MV-4-11 (cell line): ENCODE data around the gene NUF2.
A peak's percentile ranks its signal among the peaks of the same experiment; 100 is the strongest.
"Not testable (repeated sequence)": the region's sequence is repeated elsewhere in the genome, so short reads cannot be mapped to it uniquely, and the experiment has no call there.

Experiments
- DNase-seq: peaks from one replicate; lab custom pipeline; 2025; lab: John Stamatoyannopoulos, UW

The NUF2 gene

GRCh38 chr1:163335216-163335615, 13.5 kb downstream of the NUF2 start:
- DNase-seq: no peak

GRCh38 chr1:163337631-163338030, 15.9 kb downstream of the NUF2 start:
- DNase-seq: no peak

DNA sequence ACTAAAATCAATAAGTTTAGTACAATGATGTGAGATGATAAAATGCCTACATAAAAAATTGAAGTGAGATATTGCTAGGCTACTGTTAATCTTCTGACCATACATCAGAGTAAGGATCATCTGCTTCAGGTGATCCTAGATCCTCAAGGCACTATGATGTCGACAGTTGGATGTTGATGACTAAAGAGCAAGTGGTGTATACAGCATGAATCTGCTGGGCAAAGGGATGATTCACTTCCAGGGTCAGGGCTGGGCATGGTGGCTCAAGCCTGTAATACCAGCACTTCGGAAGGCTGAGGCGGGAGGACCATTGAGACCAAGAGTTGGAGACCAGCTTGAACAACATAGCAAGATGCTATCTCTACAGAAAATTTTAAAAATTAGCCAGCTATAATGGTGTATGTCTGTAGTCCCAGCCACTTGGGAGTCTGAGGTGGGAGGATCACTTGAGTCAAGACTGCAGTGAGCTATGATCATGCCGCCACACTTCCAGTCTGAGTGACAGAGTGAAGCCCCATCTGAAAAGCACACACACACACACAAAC, 24.6 kb downstream of the NUF2 start:
- DNase-seq: no peak

GRCh38 chr1:163347106-163347505, 25.4 kb downstream of the NUF2 start:
- no peak for DNase-seq

DNA sequence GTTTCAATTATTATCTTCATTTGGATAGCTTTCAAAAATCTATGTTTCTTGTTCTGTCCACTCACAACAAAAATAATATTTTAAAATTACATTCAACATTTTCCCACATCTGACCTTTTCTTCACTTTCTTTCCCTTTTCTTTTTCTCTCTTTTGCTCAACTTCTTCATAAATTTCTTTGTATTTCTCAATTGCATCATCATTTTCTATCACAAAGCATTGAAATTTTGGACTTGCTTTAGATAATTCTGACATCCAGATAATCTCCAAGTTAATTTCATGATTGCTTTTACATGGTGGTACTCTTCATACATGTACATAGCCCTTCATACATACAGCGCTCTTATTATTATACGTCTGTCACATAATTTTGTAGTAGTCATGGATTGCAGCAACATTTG, 30.2 kb downstream of the NUF2 start:
- no peak for DNase-seq

- no peak for DNase-seq
Observed at GRCh38 chr1:163357378-163357777, 35.6 kb downstream of the NUF2 start.

DNA sequence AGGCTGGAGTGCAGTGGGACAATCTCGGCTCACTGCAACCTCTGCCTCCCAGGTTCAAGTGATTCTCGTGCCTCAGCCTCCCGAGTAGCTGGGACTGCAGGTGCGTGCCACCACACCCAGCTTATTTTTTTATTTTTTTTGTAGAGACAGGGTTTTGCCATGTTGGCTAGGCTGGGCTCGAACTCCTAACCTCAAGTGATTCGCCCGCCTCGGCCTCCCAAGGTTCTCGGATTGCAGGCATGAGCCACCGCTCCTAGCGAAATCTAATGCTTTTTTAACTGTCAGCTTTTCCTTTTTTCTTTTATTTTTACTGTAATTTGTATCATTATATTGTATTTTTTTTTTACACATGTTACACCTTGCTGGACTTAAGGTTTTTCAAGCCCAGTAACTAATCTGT, 36.4 kb downstream of the NUF2 start:
- DNase-seq: not testable (repeated sequence)

- peak; percentile 18 for DNase-seq
Observed at GRCh38 chr1:163361123-163361934, 39.6 kb downstream of the NUF2 start.

GRCh38 chr1:163365186-163365585, 43.4 kb downstream of the NUF2 start:
- no peak for DNase-seq

- DNase-seq: no peak
Observed at GRCh38 chr1:163366555-163366954, 44.8 kb downstream of the NUF2 start.

GRCh38 chr1:163367721-163368120, 46.0 kb downstream of the NUF2 start:
- no peak for DNase-seq

- no peak for DNase-seq
Observed at GRCh38 chr1:163372576-163372975, 50.8 kb downstream of the NUF2 start.

GRCh38 chr1:163378554-163378953, 56.8 kb downstream of the NUF2 start:
- no peak for DNase-seq

- no peak for DNase-seq
Observed at GRCh38 chr1:163379801-163380200, 58.0 kb downstream of the NUF2 start.

DNA sequence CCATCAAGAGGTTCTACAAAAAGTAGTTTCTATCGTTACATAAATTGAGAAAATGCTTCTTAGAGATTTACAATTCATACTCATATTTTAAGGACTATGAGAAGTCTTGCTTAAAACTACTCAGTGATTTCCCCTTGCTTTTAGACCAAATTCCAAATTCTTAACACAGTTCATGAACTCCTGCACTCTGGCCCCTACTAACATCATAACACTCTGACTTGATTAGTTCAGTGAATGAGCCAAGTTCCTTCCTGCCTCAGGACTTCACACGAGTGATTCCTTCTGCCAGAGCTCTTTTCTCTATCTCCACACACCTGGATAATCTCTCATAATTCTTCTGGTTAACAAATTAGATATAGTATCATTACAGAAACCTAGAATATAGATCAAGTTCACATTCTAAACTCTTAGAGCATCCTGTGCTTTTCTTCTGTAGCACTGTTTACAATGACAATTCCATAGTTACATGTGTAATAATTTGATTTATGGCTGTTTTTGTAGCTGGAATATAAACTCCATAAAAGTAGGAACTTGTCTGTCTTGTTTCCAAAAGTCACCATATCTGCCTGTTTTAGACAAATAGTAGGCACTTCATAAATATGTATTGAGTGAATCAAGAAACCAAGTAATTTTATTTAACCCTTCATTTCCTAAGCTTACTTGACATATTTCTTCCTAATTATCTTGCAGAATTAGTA, 59.9 kb downstream of the NUF2 start:
- no peak for DNase-seq

GRCh38 chr1:163382395-163382794, 60.6 kb downstream of the NUF2 start:
- no peak for DNase-seq

DNA sequence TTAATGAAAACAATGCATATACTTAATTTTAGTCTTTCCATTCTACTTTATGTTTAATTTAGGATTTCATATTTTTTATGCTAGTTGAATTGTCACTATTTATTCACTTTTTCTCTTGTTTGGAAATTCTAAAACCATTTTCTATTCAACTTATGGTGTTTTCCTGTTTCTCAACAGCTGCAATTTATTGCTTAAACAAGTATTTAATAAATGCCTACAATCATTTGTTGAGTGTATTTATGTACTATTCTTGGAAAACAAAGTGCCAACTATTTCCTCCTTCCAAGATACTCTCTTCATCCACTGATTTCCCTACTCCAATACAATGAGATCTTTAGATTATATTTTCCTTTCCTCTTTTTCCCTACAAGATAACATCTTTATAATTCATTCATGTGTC, 65.4 kb downstream of the NUF2 start:
- no peak for DNase-seq

DNA sequence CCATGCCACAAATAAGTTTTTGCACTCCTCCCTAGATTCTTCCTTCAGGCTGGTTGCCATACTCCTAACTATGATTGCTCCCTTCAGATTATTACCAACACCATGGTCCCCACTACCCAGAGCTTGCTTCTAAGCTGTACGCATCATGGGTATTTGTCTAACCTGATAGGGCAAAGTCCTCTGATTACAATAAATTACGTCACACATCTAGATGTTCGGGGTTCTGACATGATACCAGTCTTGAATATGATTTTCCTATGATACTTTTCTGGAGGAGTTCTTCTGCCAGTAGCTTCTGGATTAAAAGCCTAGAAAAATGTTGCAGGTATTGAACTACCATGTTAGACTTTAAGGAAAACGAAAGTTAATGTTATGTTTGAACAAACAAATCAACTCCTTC, 67.2 kb downstream of the NUF2 start:
- DNase-seq: no peak

DNA sequence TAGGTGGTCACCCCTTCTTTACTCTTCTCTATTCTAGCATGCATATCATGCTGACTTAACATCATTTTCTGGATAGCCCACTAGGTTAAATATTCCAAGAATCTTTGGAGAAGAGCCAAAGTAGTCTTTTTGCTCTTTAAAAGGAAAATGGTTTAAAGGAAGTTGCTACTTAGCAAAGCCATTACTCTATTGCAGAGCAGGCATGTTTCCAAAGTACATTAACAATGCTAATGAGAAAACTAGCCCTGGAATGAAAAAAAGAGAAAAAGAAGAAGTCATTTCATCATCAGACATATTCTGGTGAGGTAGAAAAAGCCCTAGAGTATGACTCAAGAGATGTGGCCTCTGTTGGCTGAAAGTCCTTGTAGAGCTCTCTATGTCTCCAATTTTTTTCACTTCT, 74.0 kb downstream of the NUF2 start:
- peak; percentile 94 for DNase-seq

- no peak for DNase-seq
Observed at GRCh38 chr1:163397451-163398200, 75.9 kb downstream of the NUF2 start.

GRCh38 chr1:163399001-163399400, 77.2 kb downstream of the NUF2 start:
- DNase-seq: no peak

GRCh38 chr1:163399976-163400601, 78.3 kb downstream of the NUF2 start:
- no peak for DNase-seq
